ENCODE measurements around the gene ARHGEF7.
"Not testable (repeated sequence)": the region's sequence is repeated elsewhere in the genome, so short reads cannot be mapped to it uniquely, and the experiment has no call there.

- not testable (repeated sequence) for TF ChIP-seq YY1 (IDR thresholded peaks at IDR 0.05; ENCODE audit: insufficient read depth, insufficient read length); ZNF274 (IDR thresholded peaks at IDR 0.05; ENCODE audit: low read depth, low read length)
These were observed 74.4 kb downstream of the ARHGEF7 start for GRCh38 chr13:111189516-111189915.
